HG02885 (cell line): Measurements from ENCODE around the gene KIAA1217.

Source experiments
- ATAC-seq: cut with Tn5 transposase; IDR thresholded peaks from one replicate; pipeline ENCODE4 v1.9.1; 2021; ENCODE audit warnings: mild to moderate bottlenecking; ENCODE audit not compliant: unreplicated experiment, poor library complexity

Gene KIAA1217

GRCh38 chr10:24518981-24519597 is 310.2 kb downstream of the KIAA1217 start:
- ATAC-seq: no peak

- ATAC-seq: peak; percentile 39
Measured at GRCh38 chr10:24519950-24520349, 311.0 kb downstream of the KIAA1217 start.

GRCh38 chr10:24524314-24524713 is 315.4 kb downstream of the KIAA1217 start:
- ATAC-seq: no peak

GRCh38 chr10:24526085-24526649 is 317.2 kb downstream of the KIAA1217 start:
- ATAC-seq: no peak

- no peak for ATAC-seq
Measured at GRCh38 chr10:24528946-24529345, 320.0 kb downstream of the KIAA1217 start.

GRCh38 chr10:24531439-24531838 is 322.5 kb downstream of the KIAA1217 start:
- no peak for ATAC-seq

- no peak for ATAC-seq
Measured at GRCh38 chr10:24533981-24534380, 325.0 kb downstream of the KIAA1217 start.

- no peak for ATAC-seq
Measured at GRCh38 chr10:24536636-24537035, 327.7 kb downstream of the KIAA1217 start.

- ATAC-seq: no peak
Measured at GRCh38 chr10:24541239-24541753, 332.4 kb downstream of the KIAA1217 start.

GRCh38 chr10:24542314-24543270 is 333.7 kb downstream of the KIAA1217 start:
- ATAC-seq: no peak

- ATAC-seq: no peak
Measured at GRCh38 chr10:24544776-24545175, 335.8 kb downstream of the KIAA1217 start.

- ATAC-seq: no peak
Measured at GRCh38 chr10:24545585-24545984, 336.6 kb downstream of the KIAA1217 start.

- ATAC-seq: no peak
Measured at GRCh38 chr10:24550680-24551079, 341.7 kb downstream of the KIAA1217 start.

GRCh38 chr10:24551161-24551560 is 342.2 kb downstream of the KIAA1217 start:
- no peak for ATAC-seq

GRCh38 chr10:24552346-24553016 is 343.5 kb downstream of the KIAA1217 start:
- peak; percentile 88 for ATAC-seq

GRCh38 chr10:24553051-24553612 is 344.2 kb downstream of the KIAA1217 start:
- ATAC-seq: no peak

GRCh38 chr10:24554036-24554435 is 345.1 kb downstream of the KIAA1217 start:
- ATAC-seq: no peak

GRCh38 chr10:24556126-24556749 is 347.3 kb downstream of the KIAA1217 start:
- ATAC-seq: no peak
